Stimulated activated CD4-positive, alpha-beta T cell treated with anti-CD3 and anti-CD28 coated beads, Interleukin-15, amount 100 ng/mL, for 48 hours (primary cell): ENCODE measurements around the gene GPBAR1.
"Not testable (repeated sequence)": the region's sequence is repeated elsewhere in the genome, so short reads cannot be mapped to it uniquely, and the experiment has no call there.

Source experiments
- DNase-seq, 2 donors: peaks; one replicate each; pipeline ENCODE4 v3.0.0-alpha.2; 2020; ENCODE audit warnings: low read depth in 2 of 2

The GPBAR1 gene

DNA sequence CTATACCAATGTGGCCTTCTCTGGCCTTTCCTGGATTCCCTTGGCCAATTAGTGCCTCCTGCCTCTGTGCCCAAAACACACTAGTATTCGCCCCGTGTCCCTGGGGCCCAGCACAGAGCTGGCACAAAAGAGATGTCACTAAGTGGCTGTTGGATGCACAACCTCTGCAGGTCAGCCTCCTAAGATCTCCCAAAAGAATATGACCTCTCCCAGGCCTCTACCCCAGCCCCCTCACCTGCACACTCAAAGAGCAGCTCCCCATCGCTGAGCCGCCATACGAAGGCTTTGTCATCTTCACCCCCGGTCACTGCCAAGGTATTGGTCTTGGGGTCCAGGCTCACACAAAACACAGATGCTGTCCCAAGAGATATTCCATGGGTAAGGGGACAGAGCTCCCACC lies 6.4 kb downstream of the GPBAR1 start:
- no peak for DNase-seq

DNA sequence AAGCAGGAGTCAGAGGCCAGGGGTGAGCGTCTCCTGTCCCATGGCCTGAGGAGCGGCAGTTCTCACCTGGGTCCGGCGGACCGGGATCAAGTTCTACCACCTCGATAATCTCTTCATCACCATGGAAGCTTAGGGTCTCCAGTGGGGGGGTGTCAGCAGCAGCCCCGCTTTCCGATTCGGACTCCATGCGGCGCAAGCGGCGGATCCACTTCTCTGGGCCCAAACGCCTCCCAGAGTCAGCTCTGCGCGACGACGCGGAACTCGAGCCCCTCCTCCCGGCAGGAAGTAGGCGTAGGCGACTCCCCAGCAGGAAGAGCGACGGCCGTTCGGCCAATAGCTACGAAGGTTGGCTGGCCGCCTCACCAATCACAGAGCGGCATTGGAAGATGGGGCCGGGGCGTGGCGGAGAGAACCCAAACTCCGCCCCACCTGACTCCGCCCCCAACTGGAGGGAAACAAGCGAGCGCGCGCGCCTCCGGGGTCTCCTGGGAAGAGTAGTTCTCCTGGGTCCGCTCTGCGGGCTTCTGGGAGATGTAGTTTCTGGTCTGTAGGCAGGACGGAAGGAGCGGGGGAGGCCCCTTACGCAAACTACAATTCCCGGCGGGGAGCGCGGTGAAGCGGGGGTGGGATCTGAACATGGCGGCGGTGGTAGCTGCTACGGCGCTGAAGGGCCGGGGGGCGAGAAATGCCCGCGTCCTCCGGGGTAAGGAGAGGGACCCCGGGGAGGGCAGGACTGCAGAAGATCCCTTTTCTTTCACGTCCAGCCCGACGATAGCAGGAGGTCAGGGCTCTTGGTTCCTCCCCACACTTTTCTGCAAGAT lies 9.3 kb downstream of the GPBAR1 start, which contains the start of the genes AAMP and PNKD:
Gene AAMP (minus strand): TSS at position 238 of the 821 bp plus-strand sequence. CDS start 51 bp downstream, at position 187.
Gene PNKD (plus strand): TSS at position 620 of the 821 bp plus-strand sequence. CDS start 17 bp downstream, at position 637.
- DNase-seq, result peak; percentile 100

DNA sequence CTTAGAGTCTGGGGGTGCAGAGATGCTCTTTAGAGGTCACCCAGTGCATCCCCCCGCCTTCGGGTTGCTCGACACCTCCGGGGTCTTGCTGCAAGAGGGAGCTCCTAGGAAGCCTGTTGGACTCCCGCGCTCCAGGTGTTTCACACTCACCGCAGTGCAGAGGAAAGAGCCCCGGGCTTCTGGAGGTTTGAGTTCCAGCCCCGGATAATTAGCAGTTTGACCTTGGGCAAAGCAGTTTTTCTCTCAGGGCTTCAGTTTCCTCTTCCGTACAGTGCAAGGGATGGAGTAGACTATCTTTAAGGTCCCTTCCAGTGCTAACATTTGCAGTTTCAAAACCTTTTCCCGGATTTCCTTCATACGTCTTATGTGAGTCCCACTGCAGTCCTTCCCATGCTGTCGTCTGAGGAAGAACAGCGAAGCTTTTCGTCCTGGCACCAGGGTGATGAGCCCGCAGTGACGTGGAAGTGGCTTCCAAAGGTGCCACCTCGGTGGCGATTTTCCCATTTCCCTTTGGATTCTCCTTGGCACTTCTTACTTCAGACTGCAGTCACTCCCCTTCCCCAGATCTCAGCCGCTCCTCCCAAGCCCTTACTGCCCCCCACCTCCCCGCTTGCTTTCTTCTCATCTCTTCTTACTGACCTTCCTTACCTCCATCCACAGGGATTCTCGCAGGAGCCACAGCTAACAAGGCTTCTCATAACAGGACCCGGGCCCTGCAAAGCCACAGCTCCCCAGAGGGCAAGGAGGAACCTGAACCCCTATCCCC lies 10.1 kb downstream of the GPBAR1 start:
- DNase-seq, result no peak

DNA sequence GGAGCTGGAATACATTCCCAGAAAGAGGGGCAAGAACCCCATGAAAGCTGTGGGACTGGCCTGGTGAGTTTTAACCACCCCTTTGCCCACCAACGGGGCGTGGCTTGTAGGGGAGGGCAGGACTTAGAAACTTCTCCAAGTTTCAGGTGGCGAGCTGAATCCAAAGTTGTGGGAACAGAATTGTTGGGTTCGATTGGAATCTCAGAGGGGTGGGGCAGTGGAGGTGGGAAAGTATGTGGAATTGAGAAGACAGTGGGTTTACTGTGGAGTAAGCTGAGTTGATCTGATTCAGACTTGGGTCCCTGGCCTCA lies 10.6 kb downstream of the GPBAR1 start:
- no peak for DNase-seq

DNA sequence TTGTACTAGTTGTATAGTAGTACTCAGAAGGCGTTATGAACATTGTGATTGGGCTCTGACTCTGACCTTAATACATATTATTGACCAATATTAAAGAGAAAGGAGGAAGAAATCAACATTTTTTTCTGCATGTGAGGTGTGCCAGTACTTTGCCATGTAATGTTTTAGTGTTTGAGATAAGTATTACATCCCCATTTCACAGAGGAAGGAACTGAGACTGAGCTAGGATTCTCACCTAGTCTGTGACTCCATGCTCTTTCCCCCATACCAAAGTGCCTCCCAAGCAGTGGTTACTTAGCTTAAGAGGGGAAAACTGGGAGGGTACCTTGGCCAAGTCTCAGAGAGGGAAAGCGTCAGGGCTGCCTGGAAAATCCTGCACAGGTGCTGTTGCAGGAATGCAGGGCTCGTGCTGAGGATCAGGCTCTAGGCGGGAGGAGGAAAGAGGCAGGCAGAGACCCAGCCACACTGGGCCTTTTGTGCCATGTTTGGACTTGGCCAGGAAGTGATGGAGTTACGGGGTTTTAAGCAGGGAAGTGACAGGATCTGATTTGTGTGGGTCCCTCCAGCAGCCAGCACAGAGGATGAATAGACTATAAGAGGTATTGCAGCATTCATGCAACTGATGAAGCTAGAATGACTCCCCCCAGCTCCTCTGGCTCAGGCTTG lies 11.2 kb downstream of the GPBAR1 start:
- no peak for DNase-seq

DNA sequence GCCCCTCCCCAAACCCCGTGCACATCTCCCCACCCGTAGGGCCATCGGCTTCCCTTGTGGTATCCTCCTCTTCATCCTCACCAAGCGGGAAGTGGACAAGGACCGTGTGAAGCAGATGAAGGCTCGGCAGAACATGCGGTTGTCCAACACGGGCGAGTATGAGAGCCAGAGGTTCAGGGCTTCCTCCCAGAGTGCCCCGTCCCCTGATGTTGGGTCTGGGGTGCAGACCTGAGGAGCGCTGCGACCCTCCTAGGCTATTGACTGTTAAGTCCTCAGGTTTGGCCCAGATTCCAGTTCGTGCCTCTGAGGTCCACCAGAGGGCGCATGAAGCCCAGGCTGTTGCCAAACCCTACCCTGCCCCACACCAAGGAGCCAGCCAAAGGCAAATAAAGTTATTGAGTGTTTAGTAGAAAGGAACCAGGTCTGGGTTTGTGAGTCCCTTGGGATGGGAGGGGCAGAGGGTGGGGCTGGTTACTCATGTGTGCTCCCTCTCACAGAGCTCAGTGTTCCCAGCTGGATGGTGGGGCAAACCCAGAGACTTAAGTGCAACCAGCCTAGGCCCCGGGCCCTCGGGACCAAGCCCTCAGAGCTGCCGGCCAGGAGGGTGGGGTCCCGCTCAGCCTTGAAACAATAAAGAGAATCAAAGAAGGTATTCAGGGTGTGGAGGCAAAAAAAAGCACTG lies 11.9 kb downstream of the GPBAR1 start:
- DNase-seq, result peak; percentile 55 to 59

DNA sequence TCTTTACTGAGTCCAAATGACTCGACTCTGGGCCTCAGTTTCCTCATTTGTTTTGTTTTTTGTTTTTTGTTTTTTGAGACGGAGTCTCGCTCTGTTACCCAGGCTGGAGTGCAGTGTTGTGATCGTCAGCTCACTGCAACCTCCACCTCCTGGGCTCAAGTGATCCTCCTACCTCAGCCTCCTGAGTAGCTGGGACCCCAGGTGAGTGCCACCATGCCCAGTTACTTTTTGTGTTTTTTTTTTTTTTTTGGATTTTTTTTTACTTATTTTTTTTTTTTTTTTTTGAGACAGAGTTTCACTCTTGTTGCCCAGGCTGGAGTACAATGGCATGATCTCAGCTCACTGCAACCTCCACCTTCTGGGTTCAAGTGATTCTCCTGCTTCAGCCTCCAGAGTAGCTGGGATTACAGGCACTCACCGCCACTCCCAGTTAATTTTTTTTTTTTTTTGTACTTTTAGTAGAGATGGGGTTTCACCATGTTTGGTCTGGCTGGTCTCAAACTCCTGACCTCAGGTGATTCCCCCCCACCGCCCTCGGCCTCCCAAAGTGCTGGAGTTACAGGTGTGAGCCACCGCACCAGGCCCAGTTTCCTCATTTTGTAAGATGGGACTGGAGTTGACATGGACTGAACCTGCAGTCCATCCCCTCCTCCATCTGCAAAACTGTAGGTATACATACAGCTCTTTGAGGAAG lies 12.5 kb downstream of the GPBAR1 start:
- not testable (repeated sequence) for DNase-seq

DNA sequence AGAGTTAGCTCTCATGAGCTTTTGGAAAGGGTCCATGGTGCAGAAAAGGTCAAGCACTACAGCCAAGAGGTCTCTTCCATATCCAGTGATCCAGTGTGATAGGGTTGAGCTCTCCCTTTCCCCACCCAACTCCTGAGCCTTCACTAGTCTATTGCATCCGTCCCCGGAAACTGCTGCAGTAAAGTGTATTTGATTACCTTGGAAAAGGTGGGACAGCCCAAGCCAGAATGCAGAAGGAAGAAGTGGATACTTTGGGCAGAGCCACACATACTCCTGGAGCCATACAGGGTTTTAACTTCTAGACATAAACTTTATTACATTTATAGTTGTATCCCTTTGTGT lies 13.1 kb downstream of the GPBAR1 start:
- no peak for DNase-seq

DNA sequence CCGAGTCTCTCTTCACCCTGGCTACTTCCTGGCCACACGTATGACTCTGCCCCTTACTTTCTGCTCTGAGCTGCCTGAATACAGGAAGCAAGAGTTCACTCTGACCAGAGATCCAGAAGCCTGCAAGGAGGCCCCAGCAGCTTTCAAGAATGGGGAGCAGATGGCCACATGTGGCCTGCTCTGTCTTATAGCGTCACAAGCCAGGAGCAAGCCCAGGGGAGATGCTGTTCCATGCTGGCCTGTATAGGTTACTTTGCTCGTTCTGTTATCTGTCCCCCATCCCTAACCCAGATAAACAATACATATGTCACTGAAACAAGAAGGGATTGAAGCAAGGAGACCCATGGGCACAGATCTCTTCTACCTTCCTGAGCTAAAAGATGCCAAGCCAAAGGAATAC lies 13.8 kb downstream of the GPBAR1 start:
- no peak for DNase-seq

DNA sequence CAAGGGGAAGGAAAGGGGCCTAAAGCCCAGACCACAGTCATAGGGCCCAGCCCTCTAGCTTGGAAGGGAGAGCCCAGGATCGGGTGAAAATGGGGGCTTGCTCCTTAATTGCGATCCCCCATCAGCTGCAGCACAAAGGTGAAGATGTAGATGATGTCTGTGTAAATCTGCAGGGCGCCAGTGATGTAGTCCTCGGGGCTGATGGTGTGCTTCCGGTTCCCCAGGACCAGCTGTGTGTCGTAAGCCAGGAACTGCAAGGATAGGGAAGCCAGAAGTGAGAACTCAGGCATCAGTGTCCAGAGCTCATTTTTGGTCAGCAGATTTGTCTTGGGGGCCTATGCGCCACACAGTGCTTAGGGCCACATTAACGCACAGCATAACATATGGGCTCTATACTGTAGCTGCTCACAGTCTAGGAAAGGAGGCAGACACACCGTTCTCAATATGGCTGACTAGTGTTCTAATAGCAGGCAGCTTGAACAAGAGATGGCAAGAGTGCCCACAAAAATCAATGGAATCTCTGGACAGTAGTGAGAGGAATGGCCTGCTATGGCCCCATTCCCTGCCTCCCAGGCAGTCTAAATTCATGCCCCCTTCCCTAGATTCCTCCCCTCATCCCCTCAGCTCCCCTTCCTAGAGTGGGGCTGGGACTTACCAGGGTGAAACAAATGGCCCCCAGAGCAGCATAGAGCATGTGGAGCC lies 14.7 kb downstream of the GPBAR1 start:
- no peak for DNase-seq

DNA sequence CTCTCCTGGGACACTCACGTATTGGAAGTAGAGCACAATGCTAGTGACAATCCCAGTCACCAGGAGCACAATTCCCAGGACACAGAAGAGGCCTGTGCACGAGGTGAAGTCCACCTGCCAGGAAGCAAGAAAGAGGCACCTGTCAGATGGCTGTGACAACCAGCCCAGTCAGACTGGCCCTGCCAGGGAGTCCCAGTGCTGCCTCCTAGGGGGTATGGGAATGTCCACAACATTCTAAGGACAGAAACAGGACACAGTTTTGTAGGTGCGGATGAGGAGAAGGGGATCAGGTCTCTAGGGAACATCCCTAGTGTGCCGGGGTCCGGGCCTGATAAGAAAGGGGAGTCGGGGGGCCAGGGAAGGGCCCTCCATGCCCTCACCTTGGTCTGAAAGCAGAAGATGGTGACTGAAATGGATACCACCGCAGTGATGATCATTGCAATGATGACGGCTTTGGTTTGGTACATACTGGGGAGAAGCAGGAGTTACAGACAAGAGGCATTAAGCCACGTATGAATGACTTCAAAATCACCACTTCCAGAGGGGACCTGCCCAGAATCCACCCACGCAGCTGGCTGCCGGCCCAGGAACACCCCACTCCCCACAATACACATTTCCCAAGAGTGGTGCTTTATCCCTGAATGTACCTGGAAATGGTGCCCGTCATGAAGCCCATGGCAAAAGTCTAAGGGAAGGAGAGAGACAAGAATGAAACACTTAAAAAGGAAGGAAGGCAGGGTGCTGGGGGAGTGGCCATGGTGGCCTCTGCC lies 16.4 kb downstream of the GPBAR1 start:
- no peak for DNase-seq

DNA sequence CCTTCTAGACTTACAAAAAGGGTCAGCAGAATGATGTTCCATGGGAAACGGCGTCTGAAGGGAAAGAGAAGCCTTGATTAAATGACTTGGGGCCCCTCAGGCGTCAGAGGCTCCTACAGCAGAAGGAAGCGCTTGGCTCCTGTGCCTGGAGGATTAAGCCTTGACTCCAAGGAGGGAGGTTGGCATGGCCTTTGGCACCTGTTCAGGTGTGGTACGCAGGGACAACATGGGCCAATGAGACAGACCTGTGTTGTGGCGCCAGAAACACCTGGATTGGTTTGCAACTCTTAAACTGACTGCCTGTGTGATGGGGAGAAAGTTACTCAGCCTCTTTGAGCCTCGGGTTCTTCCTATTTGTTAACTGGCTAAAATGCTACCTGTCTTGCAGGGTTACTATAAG lies 17.1 kb downstream of the GPBAR1 start:
- DNase-seq, result no peak

DNA sequence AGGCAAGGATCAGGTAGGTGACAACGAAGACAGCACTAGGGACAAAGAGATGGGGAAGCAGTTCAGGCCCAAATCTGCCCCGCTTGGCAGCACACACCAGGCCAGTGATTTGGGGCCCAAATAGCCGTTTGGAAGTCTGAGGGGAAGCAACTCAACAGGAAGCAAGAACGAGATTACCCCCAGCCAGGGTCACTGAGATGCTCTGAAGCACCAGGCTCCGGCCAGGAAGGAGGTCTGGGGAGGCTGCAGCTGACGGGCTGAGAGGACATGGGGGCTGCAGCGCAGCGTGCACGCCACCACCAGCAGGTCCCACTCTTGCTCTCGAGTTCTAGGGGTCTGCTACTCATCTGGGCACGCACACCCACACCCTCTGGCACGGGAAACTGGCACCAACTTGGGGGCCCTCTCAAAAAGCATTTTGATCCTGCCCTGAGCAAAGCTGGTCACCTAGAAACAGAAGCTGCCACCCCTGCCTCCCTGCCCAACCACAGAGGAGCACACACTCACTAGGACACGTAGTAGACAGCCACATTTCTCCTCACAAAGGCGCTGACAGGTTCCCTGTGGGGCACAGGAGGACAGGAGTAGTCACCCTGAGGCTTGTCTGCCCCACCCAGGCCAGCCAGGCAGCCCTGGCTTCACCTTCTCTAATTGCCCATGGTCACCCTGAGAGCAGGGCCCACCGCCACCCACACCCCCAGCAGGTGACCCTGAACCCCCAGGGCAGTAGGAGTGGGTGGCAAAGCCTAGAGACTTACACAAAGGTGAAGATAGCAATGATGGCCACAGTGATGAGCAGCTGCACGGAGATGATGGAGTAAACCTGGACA lies 17.9 kb downstream of the GPBAR1 start:
- no peak for DNase-seq

DNA sequence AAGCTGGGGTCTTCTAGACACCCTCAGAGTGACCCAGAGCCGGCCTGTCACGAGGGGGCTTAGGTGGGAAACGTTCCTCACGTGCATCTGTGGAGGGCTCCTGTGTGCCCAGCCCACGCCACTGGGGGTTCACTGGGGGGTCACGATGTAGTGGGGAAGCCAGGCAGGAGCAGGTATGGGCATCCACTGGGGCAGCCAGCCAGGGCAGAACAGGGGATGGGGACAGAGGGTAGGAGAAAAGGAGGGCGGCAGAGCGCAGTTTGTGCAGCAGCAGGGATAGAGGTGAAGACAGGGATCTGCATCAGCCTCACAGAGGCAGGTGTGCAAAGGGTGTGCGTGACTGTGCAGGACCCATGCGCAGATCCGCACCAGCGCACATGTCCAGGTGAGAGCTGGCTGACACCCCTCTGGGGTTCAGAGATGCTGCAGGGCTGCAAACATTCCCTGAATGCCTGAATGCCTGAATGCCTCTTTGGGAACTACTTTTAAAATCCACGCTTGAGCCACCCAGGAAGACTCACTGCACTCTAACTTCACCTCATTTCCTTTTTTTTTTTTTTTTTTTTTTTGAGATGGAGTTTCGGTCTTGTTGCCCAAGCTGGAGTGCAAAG lies 19.6 kb downstream of the GPBAR1 start:
- DNase-seq, result no peak

DNA sequence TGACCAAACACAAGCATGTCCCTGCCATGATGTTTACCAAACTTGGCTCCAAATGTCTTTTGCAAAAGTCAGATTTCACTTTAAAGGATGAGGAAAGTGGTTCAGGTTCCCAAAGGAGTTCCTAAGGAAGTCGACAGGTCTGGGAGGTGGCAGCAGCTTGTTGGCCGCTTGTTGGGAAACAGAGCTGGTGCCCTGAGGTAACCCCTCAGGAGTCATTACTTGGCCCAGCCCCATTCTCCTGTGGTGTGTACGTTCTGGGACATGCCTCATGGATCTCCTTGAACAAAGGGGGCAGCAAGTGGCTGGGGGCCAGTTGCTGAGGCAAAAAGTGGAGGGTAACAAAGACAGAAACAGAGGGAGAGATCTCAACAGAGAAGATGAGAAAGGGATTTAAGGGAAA lies 20.6 kb downstream of the GPBAR1 start:
- DNase-seq, result no peak

DNA sequence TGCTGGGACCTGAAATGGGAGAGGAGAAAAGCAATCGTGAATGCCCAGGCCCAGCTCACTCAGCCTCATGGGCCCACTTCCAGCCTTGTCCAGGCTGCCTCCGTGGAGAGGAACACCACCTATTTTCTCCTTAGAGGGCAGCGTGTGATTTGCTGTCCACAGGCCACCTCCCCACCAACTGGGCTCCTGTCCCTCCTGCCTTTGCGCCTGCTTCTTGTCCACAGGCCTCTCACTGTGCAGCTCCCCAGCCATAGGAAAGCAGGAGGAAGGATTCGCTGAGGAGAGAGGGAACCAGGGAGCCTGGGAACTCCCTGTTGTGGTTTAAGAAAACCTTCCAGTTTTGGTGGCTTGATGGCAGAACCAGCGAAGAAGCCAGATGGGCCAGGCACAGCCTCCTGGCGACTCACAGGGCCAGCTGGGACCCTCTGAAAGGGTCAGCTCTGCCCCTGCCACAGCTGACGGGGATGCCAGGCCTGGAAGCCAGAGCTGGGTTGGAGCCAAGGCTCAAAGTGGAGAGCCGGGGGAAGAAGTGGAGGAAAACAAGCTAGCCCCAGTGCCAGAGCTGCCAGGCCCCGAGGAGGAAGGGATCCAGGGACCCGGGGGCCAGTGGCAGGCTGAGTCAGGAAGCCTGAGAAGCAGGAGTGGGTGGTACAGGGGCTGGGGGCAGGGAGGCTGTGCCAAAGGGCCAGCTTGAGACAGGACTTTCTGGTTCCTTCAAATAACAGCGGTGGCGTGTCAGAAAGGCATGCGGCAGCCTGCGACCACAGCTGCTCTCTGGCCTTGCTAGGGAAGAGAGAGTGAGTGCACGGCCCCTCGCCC lies 21.6 kb downstream of the GPBAR1 start:
- DNase-seq, result no peak

DNA sequence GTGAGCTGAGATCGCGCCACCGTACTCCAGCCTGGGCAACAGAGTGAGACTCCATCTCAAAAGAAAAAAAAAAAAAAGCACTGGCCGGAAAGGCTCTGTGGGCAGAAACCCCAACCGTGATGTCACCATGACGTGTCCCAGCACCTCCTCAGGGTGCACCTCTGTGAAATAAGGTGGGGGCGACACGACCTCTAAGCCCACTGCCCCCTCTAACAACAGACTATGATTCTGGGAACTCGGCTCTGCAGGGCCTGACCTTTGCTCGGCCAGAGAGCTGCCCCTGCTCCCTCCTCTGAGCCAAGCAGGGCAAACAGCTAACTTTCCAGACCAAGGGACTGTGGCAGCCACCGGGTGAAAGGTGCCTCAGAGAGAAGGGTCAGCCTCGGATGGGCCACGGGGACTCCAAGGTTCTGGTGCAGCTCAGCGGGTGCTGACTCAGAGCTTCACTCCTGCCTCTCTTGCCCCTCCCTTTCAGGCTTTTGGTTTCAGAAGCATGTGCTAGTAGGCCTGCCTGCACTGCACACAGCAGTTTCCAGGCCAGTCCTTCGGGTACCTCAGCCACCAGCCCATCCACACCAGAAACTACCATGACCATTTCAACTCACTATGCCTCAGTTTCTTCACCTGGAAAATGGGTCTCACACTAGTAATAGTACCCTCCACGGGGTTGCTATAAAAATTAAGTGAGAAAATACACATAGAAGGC lies 23.4 kb downstream of the GPBAR1 start:
- DNase-seq, result peak in 1 of 2 donors; percentile 54
